NCI-H146 treated with DMSO at 0.1 percent for 48 hours (cell line): ENCODE measurements around the gene GALR1.

Experiments used
- DNase-seq: peaks from one replicate; lab custom pipeline; 2025; ENCODE audit not compliant: unreplicated experiment; lab: John Stamatoyannopoulos, UW

GALR1 gene

GRCh38 chr18:77316641-77317040, 67.0 kb downstream of the GALR1 start:
- no peak for DNase-seq

GRCh38 chr18:77320971-77321559, 71.4 kb downstream of the GALR1 start:
- DNase-seq, result no peak

GRCh38 chr18:77321823-77322805, 72.5 kb downstream of the GALR1 start:
- no peak for DNase-seq

GRCh38 chr18:77323640-77324299, 74.1 kb downstream of the GALR1 start:
- no peak for DNase-seq
